Vagina (tissue), 2 donors: ENCODE measurements around the gene KRTAP10-7.

Source experiments
- CTCF ChIP-seq, 3 experiments: fragments of 450-650 bp in 2 of 3; fragments of 200-600 bp in 1 of 3; sonication (generic) in 1 of 3; IDR thresholded peaks; one replicate each; pipeline ENCODE4 v1.5.1; 2017 to 2019; ENCODE audit warnings: antibody characterized with exemption in 3 of 3, mild to moderate bottlenecking in 2 of 3, moderate library complexity in 2 of 3
- POLR2A ChIP-seq, 2 donors: fragments of 450-650 bp; IDR thresholded peaks; one replicate each; pipeline ENCODE4 v1.6.1; 2017; ENCODE audit warnings: antibody characterized with exemption in 2 of 2, mild to moderate bottlenecking in 2 of 2, moderate library complexity in 2 of 2
- POLR2AphosphoS5 ChIP-seq, 2 donors: sonication (generic); formaldehyde crosslinking; IDR thresholded peaks; one replicate each; pipeline ENCODE4 v1.9.0; 2017; ENCODE audit warnings: antibody characterized with exemption in 2 of 2, mild to moderate bottlenecking in 2 of 2, low read depth in 1 of 2; ENCODE audit not compliant: insufficient read depth in 1 of 2

GRCh38 chr21:44614161-44614631, 13.8 kb downstream of the KRTAP10-7 start:
- TF ChIP-seq CTCF (IDR thresholded peaks at IDR 0.05): no peak
- no peak for TF ChIP-seq POLR2A (IDR thresholded peaks at IDR 0.05)
- TF ChIP-seq POLR2AphosphoS5 (IDR thresholded peaks at IDR 0.05; ENCODE audit: insufficient read depth in 1 of 2, low read depth in 1 of 2): no peak
